Frontal cortex (tissue), 4 donors: Measurements from ENCODE around the gene MYO18A. TPM values are rescaled to one million over a fixed set of nuclear protein-coding genes. Genes with fewer than 3 reads are reported as not detected.

Experiments
- DNase-seq, 2 donors: peaks; one replicate each; pipeline ENCODE4 v3.0.0; 2012; ENCODE audit warnings: low spot score in 2 of 2
- FAIRE-seq: peaks from 2 replicates; lab custom pipeline; 2012; peaks lifted over from hg19 to GRCh38; lab: Jason Lieb, UNC
- total RNA-seq: library from RNA; depleted of rRNA; stranded (reverse); fragments of >200 nt; gene quantifications from one replicate; pipeline ENCODE4 v1.2.3, GENCODE V29; 2014
- donor health status: control.
- donor health status: control.
- donor health status: control.

Gene MYO18A
- total RNA-seq, 1 donor from 2014 or later, result 57.9 TPM

- DNase-seq (no peak), FAIRE-seq (no peak)
Measured at GRCh38 chr17:29135464-29135863, 44.7 kb downstream of the MYO18A start.

GRCh38 chr17:29133121-29133713, 47.0 kb downstream of the MYO18A start:
- DNase-seq (peak in 1 of 2 donors; percentile 73), FAIRE-seq (no peak)

GRCh38 chr17:29131814-29132682, 48.1 kb downstream of the MYO18A start:
- DNase-seq (no peak), FAIRE-seq (no peak)

GRCh38 chr17:29129731-29130130, 50.5 kb downstream of the MYO18A start:
- FAIRE-seq (no peak), DNase-seq (no peak)

- DNase-seq (no peak), FAIRE-seq (no peak)
Measured at GRCh38 chr17:29127840-29128239, 52.4 kb downstream of the MYO18A start.

GRCh38 chr17:29126268-29126930, 53.8 kb downstream of the MYO18A start:
- no peak for FAIRE-seq
- no peak for DNase-seq

GRCh38 chr17:29125651-29126050, 54.5 kb downstream of the MYO18A start:
- no peak for FAIRE-seq
- DNase-seq, result no peak

GRCh38 chr17:29124925-29125273, 55.3 kb downstream of the MYO18A start:
- DNase-seq (no peak), FAIRE-seq (no peak)

- peak; percentile 61 to 80 for DNase-seq
- no peak for FAIRE-seq
Measured at GRCh38 chr17:29124135-29124924, 55.9 kb downstream of the MYO18A start.

GRCh38 chr17:29123111-29123510, 57.1 kb downstream of the MYO18A start:
- DNase-seq (no peak), FAIRE-seq (no peak)

GRCh38 chr17:29121442-29121841, 58.8 kb downstream of the MYO18A start:
- DNase-seq, result no peak
- no peak for FAIRE-seq

GRCh38 chr17:29120433-29120832, 59.8 kb downstream of the MYO18A start:
- DNase-seq (no peak), FAIRE-seq (no peak)

- no peak for FAIRE-seq
Measured at GRCh38 chr17:29119265-29119664, 60.9 kb downstream of the MYO18A start.

GRCh38 chr17:29116804-29117753, 63.1 kb downstream of the MYO18A start:
- DNase-seq (peak; percentile 52 to 76), FAIRE-seq (no peak)

More at GRCh38 chr17:29119265-29119664, 60.9 kb downstream of the MYO18A start:
- no peak for DNase-seq

- FAIRE-seq (no peak), DNase-seq (peak in 1 of 2 donors; percentile 49)
Measured at GRCh38 chr17:29115961-29116803, 64.0 kb downstream of the MYO18A start.

GRCh38 chr17:29115435-29115834, 64.8 kb downstream of the MYO18A start:
- DNase-seq (no peak), FAIRE-seq (no peak)

GRCh38 chr17:29114141-29114540, 66.1 kb downstream of the MYO18A start:
- no peak for FAIRE-seq
- no peak for DNase-seq

GRCh38 chr17:29113334-29113733, 66.9 kb downstream of the MYO18A start:
- no peak for FAIRE-seq
- no peak for DNase-seq
